Astrocyte of the cerebellum (primary cell): ENCODE measurements around the gene TRABD.
"Not testable (repeated sequence)": the region's sequence is repeated elsewhere in the genome, so short reads cannot be mapped to it uniquely, and the experiment has no call there.

Source experiments
- DNase-seq: peaks from one replicate; pipeline ENCODE4 v3.0.0-alpha.2; 2011; ENCODE audit warnings: low read depth
- H3K4me3 ChIP-seq: 2 replicates; pipeline ENCODE4 v1.5.1; 2011; ENCODE audit warnings: mild to moderate bottlenecking, low read depth, low read length, moderate library complexity
- in situ Hi-C: cut with HindIII; loops from 2 replicates; pipeline ENCODE4 v1.10.0; 2017; ENCODE audit warnings: low sequenced_read_pairs
- TF ChIP-seq, protein P1 (sequence below): IDR thresholded peaks from 2 replicates; pipeline ENCODE4 v1.5.1; 2012; ENCODE audit warnings: low read length, low read depth, moderate library complexity, mild to moderate bottlenecking; ENCODE audit errors: missing control alignments

Gene TRABD, protein sequence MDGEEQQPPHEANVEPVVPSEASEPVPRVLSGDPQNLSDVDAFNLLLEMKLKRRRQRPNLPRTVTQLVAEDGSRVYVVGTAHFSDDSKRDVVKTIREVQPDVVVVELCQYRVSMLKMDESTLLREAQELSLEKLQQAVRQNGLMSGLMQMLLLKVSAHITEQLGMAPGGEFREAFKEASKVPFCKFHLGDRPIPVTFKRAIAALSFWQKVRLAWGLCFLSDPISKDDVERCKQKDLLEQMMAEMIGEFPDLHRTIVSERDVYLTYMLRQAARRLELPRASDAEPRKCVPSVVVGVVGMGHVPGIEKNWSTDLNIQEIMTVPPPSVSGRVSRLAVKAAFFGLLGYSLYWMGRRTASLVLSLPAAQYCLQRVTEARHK

GRCh38 chr22:50185375-50186087 lies at the start of gene TRABD:
Gene TRABD (plus strand): TSS chr22:50185913. CDS start chr22:50193061, 7,148 bp downstream.
- in situ Hi-C loops, result no loop called here
- DNase-seq, result peak; percentile 59
- peak within 1 kb of the TSS; percentile 59 for H3K4me3 ChIP-seq
- TF ChIP-seq, protein P1, sequence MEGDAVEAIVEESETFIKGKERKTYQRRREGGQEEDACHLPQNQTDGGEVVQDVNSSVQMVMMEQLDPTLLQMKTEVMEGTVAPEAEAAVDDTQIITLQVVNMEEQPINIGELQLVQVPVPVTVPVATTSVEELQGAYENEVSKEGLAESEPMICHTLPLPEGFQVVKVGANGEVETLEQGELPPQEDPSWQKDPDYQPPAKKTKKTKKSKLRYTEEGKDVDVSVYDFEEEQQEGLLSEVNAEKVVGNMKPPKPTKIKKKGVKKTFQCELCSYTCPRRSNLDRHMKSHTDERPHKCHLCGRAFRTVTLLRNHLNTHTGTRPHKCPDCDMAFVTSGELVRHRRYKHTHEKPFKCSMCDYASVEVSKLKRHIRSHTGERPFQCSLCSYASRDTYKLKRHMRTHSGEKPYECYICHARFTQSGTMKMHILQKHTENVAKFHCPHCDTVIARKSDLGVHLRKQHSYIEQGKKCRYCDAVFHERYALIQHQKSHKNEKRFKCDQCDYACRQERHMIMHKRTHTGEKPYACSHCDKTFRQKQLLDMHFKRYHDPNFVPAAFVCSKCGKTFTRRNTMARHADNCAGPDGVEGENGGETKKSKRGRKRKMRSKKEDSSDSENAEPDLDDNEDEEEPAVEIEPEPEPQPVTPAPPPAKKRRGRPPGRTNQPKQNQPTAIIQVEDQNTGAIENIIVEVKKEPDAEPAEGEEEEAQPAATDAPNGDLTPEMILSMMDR, result no peak

- H3K4me3 ChIP-seq, result no peak overlapping the region
- in situ Hi-C loops, result no loop called here
- TF ChIP-seq, protein P1, result no peak
- DNase-seq, result no peak
These were observed 49.1 kb upstream of the TRABD start for GRCh38 chr22:50136581-50137015.

DNA sequence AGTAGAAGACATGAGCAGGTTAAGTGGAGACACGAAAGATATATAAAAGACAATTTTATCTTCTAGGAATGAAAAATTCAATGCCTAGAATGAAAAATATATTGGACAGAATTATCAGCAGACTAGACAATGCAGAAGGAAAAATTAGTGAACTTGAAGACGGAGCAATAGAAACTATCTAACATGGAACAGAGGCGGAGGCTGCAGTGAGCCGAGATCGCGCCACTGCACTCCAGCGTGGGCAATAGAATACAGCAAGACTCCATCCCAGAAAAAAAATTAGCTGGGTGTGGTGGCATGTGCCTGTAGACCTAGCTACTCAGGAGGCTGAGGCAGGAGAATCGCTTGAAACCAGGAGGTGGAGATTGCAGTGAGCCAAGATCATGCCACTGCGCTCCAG lies 48.4 kb upstream of the TRABD start:
- DNase-seq, in situ Hi-C loops, H3K4me3 ChIP-seq: not testable (repeated sequence)

- TF ChIP-seq, protein P1, result no peak
- no peak overlapping the region for H3K4me3 ChIP-seq
- in situ Hi-C loops, result no loop called here
- DNase-seq, result no peak
These were observed 47.7 kb upstream of the TRABD start for GRCh38 chr22:50138041-50138440.

DNA sequence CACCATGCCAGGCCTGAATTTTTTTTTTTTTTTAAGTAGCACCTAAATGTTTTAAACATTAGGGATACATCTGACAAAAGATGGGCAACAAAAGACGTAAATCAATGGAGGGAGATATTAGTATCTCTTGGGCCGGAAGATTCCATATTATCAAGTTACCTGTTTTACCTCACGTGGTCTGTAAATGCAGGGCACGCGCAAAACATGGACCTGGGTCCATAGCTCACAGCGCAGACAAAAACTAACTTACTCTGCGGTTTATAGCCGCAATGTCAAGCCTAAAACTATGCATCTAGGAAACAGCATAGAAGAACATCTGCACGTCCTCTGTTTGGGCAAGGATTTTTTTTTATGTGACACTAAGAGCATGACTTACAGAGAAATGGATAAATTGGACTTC lies 46.7 kb upstream of the TRABD start:
- in situ Hi-C loops, result no loop called here
- DNase-seq, result no peak
- H3K4me3 ChIP-seq, result no peak overlapping the region
- TF ChIP-seq, protein P1, result no peak

GRCh38 chr22:50139843-50140415 lies 45.8 kb upstream of the TRABD start:
- TF ChIP-seq, protein P1, result no peak
- in situ Hi-C loops, result no loop called here
- H3K4me3 ChIP-seq, result no peak overlapping the region
- DNase-seq, result no peak
